C1 segment of cervical spinal cord (tissue), 14 donors: ENCODE data around the gene KANK4.
"Not testable (repeated sequence)": the region's sequence is repeated elsewhere in the genome, so short reads cannot be mapped to it uniquely, and the experiment has no call there.

Experiments used
- DNase-seq, 14 donors: peaks; one replicate each; lab custom pipeline; 2025; lab: John Stamatoyannopoulos, UW

KANK4 gene

GRCh38 chr1:62240651-62241370, 78.4 kb downstream of the KANK4 start:
- DNase-seq: no peak

- not testable (repeated sequence) for DNase-seq
Measured at GRCh38 chr1:62239652-62240403, 79.4 kb downstream of the KANK4 start.

GRCh38 chr1:62238507-62238906, 80.7 kb downstream of the KANK4 start:
- no peak for DNase-seq

GRCh38 chr1:62237950-62238374, 81.3 kb downstream of the KANK4 start:
- DNase-seq: no peak

GRCh38 chr1:62237361-62237760, 81.9 kb downstream of the KANK4 start:
- DNase-seq: no peak

- DNase-seq: no peak
Measured at GRCh38 chr1:62235576-62235975, 83.7 kb downstream of the KANK4 start.

GRCh38 chr1:62234688-62235087, 84.5 kb downstream of the KANK4 start:
- DNase-seq: no peak

GRCh38 chr1:62233926-62234450, 85.2 kb downstream of the KANK4 start:
- no peak for DNase-seq

GRCh38 chr1:62232871-62233278, 86.4 kb downstream of the KANK4 start:
- no peak for DNase-seq

- DNase-seq: no peak
Measured at GRCh38 chr1:62230718-62231117, 88.5 kb downstream of the KANK4 start.

- DNase-seq: no peak
Measured at GRCh38 chr1:62229932-62230331, 89.3 kb downstream of the KANK4 start.

GRCh38 chr1:62229468-62229867, 89.8 kb downstream of the KANK4 start:
- DNase-seq: no peak

GRCh38 chr1:62228883-62229187, 90.4 kb downstream of the KANK4 start:
- DNase-seq: no peak

- DNase-seq: no peak
Measured at GRCh38 chr1:62228136-62228882, 90.9 kb downstream of the KANK4 start.

GRCh38 chr1:62227496-62227895, 91.7 kb downstream of the KANK4 start:
- DNase-seq: no peak

- DNase-seq: no peak
Measured at GRCh38 chr1:62224182-62224581, 95.1 kb downstream of the KANK4 start.

GRCh38 chr1:62222321-62222720, 96.9 kb downstream of the KANK4 start:
- no peak for DNase-seq

GRCh38 chr1:62221171-62221570, 98.1 kb downstream of the KANK4 start:
- DNase-seq: no peak

- not testable (repeated sequence) for DNase-seq
Measured at GRCh38 chr1:62220456-62220855, 98.8 kb downstream of the KANK4 start.

- DNase-seq: no peak
Measured at GRCh38 chr1:62218604-62219003, 100.6 kb downstream of the KANK4 start.

- no peak for DNase-seq
Measured at GRCh38 chr1:62213075-62213914, 105.9 kb downstream of the KANK4 start.
